ENCODE results near the gene SH3RF3.

The SH3RF3 gene

GRCh38 chr2:109402980-109403840 is 274.2 kb downstream of the SH3RF3 start:
- DNase-seq = no peak

- no peak for DNase-seq
Observed at GRCh38 chr2:109403841-109404201, 274.8 kb downstream of the SH3RF3 start.

GRCh38 chr2:109404681-109405080 is 275.7 kb downstream of the SH3RF3 start:
- no peak for DNase-seq

GRCh38 chr2:109405873-109406272 is 276.9 kb downstream of the SH3RF3 start:
- DNase-seq = peak; percentile 56

GRCh38 chr2:109406301-109406700 is 277.3 kb downstream of the SH3RF3 start:
- no peak for DNase-seq

- DNase-seq = no peak
Observed at GRCh38 chr2:109407276-109408042, 278.5 kb downstream of the SH3RF3 start.

GRCh38 chr2:109408043-109408335 is 279.0 kb downstream of the SH3RF3 start:
- no peak for DNase-seq

- DNase-seq = no peak
Observed at GRCh38 chr2:109409321-109410038, 280.5 kb downstream of the SH3RF3 start.

- DNase-seq = peak; percentile 61
Observed at GRCh38 chr2:109410039-109410815, 281.2 kb downstream of the SH3RF3 start.

GRCh38 chr2:109411640-109412325 is 282.8 kb downstream of the SH3RF3 start:
- no peak for DNase-seq

- peak; percentile 53 for DNase-seq
Observed at GRCh38 chr2:109415581-109416013, 286.6 kb downstream of the SH3RF3 start.

GRCh38 chr2:109417701-109418335 is 288.8 kb downstream of the SH3RF3 start:
- DNase-seq = no peak

GRCh38 chr2:109418716-109419115 is 289.7 kb downstream of the SH3RF3 start:
- DNase-seq = no peak

GRCh38 chr2:109419171-109419756 is 290.3 kb downstream of the SH3RF3 start:
- DNase-seq = no peak

- DNase-seq = no peak
Observed at GRCh38 chr2:109419960-109420370, 291.0 kb downstream of the SH3RF3 start.

- DNase-seq = no peak
Observed at GRCh38 chr2:109421101-109421500, 292.1 kb downstream of the SH3RF3 start.

GRCh38 chr2:109421642-109422041 is 292.6 kb downstream of the SH3RF3 start:
- no peak for DNase-seq

GRCh38 chr2:109422071-109422757 is 293.2 kb downstream of the SH3RF3 start:
- no peak for DNase-seq

- no peak for DNase-seq
Observed at GRCh38 chr2:109422758-109423500, 293.9 kb downstream of the SH3RF3 start.
